MCF 10A (cell line): Measurements from ENCODE around the gene CCDC148. TPM values are rescaled to one million over a fixed set of nuclear protein-coding genes. Genes with fewer than 3 reads are reported as not detected.

Experiments
- total RNA-seq: library from RNA; stranded (reverse); gene quantifications from 2 replicates; pipeline ENCODE4 v1.2.3, GENCODE V29; 2022

The CCDC148 gene
- total RNA-seq, 1 experiment from 2014 or later: 0.51 TPM

Other genes with a start within 250 kb of the CCDC148 start
- gene PKP4, start 199 bp upstream of the CCDC148 start, total RNA-seq: 62.3 and 63.7 TPM in 2 replicates